Lower leg skin (tissue), 3 donors: ENCODE measurements around the gene CA10.

Experiments used
- CTCF ChIP-seq, 3 donors: fragments of 450-650 bp; IDR thresholded peaks; one replicate each; pipeline ENCODE4 v1.5.1; 2016; ENCODE audit warnings: antibody characterized with exemption in 3 of 3, mild to moderate bottlenecking in 3 of 3, moderate library complexity in 2 of 3
- POLR2A ChIP-seq, 2 donors: fragments of 450-650 bp; IDR thresholded peaks; one replicate each; pipeline ENCODE4 v1.6.1; 2016 to 2017; ENCODE audit warnings: antibody characterized with exemption in 2 of 2, mild to moderate bottlenecking in 1 of 2, moderate library complexity in 1 of 2

GRCh38 chr17:52035336-52035915, 123.1 kb downstream of the CA10 start:
- TF ChIP-seq CTCF (IDR thresholded peaks at IDR 0.05) (no peak), POLR2A (IDR thresholded peaks at IDR 0.05) (no peak)
